GM18511 (cell line): ENCODE data around the gene BFSP2.

Experiments used
- ATAC-seq: cut with Tn5 transposase; IDR thresholded peaks from one replicate; pipeline ENCODE4 v1.9.1; 2021; ENCODE audit warnings: mild to moderate bottlenecking, moderate library complexity; ENCODE audit not compliant: unreplicated experiment

BFSP2 gene

DNA sequence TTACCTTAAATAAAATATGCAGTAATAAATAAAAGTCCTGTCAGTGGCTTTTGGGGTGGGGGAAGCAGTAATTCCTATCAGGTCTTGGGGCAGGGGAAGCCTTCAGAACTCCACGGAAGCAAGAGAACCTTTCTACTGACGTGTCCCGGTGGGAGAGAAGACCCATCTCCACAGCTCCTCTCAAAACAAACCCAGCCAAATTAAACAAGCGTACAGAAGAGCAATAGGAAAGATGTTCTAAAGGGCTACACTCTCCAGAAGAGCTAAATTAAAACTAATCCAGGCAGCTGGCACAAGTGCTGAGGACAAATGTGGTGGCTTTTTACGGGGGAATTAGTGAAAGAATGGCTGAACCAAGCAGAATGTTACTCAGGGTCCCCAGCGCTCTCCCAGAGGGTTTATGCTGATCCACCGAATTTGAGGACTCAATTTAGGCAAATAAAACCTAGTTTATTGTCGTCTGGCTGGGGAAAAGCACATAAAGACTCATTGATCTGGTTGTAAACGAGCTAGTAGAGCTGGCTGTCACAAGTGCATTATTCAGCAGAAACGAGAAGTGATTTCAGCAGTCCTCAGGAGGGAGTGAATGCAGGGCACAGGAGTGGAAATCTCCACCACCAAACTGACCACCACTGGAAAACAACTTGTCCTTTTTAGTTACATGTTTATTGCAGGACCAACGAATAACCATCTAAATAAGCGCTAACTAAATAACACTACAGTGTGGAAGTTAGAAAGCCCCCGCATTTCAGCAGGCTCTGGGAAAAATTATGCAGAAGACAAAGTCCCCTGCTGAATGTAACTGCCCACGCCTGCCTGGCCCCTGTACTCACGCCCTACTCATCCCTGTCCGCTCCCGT, 13.5 kb downstream of the BFSP2 start:
- ATAC-seq = no peak

DNA sequence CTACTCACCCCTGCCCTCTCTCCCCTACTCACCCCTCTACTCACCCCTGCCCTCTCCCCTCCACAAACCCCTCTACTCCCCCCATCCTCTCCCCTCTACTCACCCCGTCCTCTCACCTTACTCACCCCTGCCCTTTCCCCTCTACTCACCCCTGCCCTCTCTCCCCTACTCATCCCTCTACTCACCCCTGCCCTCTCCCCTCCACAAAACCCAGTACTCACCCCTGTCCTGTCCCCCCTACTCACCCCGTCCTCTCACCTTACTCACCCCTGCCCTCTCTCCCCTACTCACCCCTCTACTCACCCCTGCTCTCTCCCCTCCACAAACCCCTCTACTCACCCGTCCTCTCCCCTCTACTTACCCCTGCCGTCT, 14.2 kb downstream of the BFSP2 start:
- ATAC-seq = no peak

GRCh38 chr3:133418361-133418760, 18.5 kb downstream of the BFSP2 start:
- no peak for ATAC-seq

DNA sequence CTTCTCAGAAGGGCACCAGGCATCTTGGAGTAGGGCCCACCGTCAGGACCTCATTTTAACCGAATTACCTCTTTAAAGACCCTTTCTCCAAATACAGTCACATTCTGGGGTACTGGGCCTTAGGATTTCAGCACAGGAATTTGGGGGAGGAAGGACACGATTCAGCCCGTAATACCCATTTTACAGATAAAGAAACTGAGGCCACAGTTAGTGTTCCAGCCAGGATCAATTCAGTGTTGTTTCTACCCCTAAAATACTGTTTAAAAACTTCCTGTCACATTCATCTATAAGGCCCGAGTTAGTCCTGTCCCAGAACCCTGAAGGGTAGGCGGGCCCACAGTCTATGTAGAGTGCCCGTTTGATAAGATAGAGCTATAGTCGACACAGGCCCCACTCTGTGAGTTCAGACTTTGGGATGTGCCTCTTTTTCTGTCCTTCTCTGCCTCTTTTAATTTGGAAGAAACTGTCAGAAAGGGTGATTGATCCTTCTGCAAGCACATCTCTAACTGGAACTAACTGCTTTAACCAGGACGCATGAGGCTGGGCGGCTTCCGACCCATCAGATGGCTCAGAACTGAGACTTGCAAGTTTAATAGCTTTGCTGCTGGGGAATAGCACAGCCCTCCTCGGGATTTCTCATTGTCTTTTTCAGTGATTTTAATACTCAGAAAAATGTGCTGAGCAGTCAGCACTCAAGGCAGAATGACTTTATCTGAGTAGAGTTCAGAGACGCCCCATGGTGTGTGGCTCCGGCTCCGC, 19.5 kb downstream of the BFSP2 start:
- no peak for ATAC-seq

GRCh38 chr3:133424937-133425869, 25.3 kb downstream of the BFSP2 start:
- no peak for ATAC-seq

DNA sequence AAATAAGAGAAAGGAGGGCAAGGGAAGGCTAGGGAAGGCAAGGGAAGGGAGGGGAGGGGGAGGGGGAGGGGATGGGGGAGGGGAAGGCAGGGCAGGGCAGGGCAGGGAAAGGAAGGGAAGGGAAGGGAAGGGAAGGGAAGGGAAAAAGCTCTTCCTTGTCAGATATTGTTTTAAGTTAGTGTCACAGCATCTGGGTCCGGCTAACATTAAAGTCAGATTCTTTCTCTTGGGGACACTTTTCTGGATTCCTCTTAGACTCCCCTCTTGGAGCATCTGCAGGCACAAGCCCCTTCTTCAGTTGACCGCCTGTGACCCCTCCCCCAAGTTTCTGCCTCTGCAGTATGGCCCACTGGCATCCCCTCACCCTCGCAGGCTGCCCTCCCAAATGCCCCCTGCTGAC, 26.0 kb downstream of the BFSP2 start:
- no peak for ATAC-seq

- no peak for ATAC-seq
Measured at GRCh38 chr3:133426721-133427120, 26.9 kb downstream of the BFSP2 start.

DNA sequence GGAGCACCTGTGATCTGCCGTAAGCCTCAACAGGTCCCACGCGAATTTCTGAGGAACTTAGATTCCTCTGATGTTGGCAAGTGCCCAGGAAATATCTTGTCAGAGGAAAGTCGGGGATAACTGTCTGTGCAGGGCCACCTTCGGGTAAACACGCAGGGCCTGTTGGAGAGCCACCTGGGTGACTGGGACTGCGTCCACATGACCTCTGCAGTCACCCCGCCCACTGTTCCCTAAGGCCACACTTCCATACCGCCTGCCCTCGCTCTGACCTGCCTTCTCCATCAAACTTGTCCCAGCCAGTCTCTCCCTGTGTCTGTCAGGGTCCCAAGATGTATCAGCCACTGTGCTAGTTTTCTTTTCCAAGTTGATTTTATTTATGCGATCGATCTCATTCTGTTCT, 28.7 kb downstream of the BFSP2 start:
- ATAC-seq = no peak

DNA sequence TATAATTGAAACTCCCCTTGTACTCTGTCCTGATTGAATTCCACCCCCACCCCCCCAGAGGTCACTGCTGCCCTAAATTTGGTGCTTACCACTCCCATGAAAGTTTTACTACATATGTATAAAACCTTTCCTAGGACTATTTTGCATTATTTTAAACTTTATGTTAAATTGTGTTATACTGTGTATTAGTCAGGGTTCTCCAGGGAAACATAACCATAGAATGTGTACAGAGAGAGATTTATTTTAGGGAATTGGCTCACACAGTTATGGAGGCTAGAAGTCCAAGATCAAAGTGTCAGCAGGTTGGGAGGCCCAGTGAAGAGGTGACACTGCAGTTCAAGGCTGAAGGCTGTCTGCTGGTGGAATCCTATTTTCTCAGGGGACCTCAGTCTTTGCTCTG, 29.2 kb downstream of the BFSP2 start:
- no peak for ATAC-seq

- no peak for ATAC-seq
Measured at GRCh38 chr3:133439563-133439962, 39.7 kb downstream of the BFSP2 start.

DNA sequence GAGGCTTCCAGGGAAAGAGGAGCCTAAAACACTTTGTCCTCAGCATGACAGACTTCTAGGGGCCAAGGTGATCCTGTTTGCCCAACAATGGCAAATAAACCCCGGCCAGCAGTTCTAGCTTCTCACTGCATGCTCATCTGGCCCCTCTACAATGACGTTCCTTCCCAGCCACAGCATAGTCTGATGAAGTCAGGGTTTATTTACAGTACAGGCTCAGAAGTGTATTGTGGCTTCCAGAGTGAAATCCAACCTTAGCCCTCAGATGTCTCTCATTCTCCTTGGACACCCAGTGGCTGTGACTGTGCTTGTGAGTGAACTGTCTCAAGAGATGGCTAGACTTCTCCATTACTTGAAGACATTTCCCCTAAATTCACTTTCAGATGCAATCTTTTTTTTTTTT, 40.8 kb downstream of the BFSP2 start:
- no peak for ATAC-seq

DNA sequence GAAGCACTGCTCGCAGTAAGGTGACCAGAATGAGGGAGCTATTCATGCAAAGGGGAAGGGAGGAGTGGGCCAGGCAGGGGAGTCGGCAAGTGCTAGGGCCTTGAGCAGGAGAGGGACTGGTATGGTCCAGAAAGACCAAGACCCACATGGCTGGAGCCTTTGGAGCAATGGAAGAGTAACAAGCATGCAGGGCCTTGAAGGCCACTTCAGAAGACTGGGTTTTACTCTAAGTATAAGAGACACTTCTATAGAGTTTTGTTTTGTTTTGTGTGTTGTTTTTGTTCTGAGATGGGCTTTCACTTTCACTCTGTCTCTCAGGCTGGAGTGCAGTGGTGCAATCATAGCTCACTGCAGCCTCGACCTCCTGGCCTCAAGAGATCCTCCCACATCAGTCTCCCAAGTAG, 42.0 kb downstream of the BFSP2 start:
- peak; percentile 75 for ATAC-seq

DNA sequence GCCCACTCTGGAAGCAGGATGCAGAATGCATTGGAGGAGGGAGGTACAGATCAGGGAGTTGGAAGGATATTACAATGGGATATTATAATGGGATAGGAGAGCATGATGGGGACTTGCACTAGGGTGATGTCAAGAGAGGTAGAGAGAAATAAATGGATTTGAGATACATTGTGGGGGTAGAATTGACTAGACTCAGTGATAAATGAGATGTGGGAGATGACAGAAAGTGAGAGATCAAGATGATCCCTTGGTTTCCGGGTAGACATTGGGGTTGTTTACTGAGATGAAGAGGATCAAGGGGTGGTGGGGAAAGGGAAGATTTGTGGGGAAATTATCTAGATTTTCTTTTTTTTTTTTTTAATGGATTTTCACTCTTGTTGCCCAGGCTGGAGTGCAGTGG, 42.7 kb downstream of the BFSP2 start:
- peak; percentile 6 for ATAC-seq

DNA sequence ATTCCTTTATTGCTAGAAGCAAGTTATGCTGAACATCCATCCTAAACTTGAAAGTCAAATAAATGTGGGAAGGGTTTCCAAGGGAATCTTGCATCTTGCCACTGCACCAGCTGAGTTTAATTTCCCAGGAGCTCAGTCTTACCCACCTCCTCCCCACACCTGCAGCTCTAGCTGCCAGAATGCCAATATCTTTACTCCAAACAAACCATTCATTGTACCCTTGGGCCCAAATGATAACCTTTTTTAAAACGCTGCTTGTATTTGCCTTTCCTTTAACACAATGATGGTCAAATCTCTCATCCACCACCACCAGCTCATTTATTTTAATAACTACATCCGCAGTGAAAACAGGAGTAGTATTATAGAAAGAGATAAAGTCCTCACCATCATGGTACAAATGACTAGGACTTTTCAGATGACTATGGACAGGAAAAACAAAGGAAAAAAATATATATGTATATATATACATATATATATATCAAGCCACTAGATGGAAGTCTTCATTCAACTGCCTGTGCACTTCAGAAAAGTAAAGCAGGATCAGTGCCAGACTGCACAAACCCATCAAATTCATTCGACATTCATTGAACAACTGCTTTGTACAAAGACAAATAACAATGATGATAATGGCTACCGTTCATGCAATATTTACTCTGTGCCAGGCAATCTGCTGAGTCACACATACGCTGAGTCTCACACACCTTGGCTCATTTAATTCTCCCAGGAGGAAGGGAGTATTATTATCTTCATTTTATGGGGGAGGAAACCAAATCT, 44.0 kb downstream of the BFSP2 start:
- ATAC-seq = no peak

GRCh38 chr3:133444423-133444774, 44.5 kb downstream of the BFSP2 start:
- no peak for ATAC-seq

DNA sequence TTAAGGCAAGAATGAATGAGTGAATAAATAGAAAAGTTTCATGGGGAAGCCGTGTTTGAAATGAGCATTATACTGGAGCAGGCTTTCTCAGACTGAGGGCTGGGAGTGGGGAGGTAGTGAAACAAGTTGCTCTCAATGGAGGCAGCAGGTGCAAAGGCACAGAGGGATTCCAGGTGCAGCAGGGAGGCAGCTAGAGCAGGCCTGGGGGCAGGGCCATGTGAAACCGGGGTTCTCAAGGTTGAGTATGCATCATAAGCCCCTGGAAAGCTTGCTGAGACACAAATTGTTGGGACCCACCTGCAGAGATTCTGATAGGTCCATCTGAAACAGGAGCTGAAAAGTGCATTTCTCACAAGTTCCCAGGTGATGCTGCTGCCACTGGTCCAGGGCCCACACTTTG, 45.3 kb downstream of the BFSP2 start:
- no peak for ATAC-seq

GRCh38 chr3:133447750-133448477, 48.1 kb downstream of the BFSP2 start:
- ATAC-seq = peak; percentile 47

GRCh38 chr3:133448478-133449122, 48.7 kb downstream of the BFSP2 start:
- peak; percentile 93 for ATAC-seq

- no peak for ATAC-seq
Measured at GRCh38 chr3:133451309-133451708, 51.5 kb downstream of the BFSP2 start.
